Measurements from ENCODE around the gene RGS3. TPM values are rescaled to one million over a fixed set of nuclear protein-coding genes. Genes with fewer than 3 reads are reported as not detected.

RGS3 gene
- total RNA-seq, 4 donors from 2014 or later = 43.0 to 66.2 (median 55.6) TPM

DNA sequence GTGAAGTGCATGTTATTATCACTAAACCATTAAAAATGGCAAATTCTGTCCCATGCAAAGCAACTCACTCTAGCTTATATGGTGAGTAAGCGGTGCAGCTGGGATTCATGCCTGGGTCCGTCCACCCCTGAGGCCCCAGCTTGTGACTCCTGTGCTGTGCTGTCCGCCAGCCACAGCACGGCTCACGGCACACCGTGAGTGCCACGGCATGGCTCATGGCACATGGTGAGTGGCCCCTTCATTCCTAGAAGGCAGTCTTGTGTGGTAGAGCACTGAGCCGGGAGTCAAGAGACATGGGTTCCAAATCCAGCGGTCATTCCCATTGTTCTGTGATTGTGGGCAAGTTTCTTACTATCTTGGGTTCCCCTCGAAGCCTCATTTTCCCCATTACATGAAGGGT is 18.8 kb downstream of the RGS3 start:
- Histone ChIP-seq H3K36me3 (no peaks in the 10 kb centered on the region), H3K27ac (no peak overlapping the region), H3K4me1 (peaks cover 2 to 15% of the 10 kb centered on the region in 2 donors), H3K9me3 (no peaks in the 10 kb centered on the region), H3K27me3 (no peaks in the 10 kb centered on the region), H3K4me3 (replicated peaks in 1 of 3) (no peak overlapping the region)
- DNase-seq = no peak
- 95 to 98% methylated on average over 10 of the region's 10 CpGs for WGBS, 2 donors
- no peak for TF ChIP-seq POLR2A (IDR thresholded peaks at IDR 0.05)
- TF ChIP-seq, protein P1, sequence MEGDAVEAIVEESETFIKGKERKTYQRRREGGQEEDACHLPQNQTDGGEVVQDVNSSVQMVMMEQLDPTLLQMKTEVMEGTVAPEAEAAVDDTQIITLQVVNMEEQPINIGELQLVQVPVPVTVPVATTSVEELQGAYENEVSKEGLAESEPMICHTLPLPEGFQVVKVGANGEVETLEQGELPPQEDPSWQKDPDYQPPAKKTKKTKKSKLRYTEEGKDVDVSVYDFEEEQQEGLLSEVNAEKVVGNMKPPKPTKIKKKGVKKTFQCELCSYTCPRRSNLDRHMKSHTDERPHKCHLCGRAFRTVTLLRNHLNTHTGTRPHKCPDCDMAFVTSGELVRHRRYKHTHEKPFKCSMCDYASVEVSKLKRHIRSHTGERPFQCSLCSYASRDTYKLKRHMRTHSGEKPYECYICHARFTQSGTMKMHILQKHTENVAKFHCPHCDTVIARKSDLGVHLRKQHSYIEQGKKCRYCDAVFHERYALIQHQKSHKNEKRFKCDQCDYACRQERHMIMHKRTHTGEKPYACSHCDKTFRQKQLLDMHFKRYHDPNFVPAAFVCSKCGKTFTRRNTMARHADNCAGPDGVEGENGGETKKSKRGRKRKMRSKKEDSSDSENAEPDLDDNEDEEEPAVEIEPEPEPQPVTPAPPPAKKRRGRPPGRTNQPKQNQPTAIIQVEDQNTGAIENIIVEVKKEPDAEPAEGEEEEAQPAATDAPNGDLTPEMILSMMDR (IDR thresholded peaks at IDR 0.05) = no peak
- intact Hi-C loops (cut with DNase I) = no loop called here

DNA sequence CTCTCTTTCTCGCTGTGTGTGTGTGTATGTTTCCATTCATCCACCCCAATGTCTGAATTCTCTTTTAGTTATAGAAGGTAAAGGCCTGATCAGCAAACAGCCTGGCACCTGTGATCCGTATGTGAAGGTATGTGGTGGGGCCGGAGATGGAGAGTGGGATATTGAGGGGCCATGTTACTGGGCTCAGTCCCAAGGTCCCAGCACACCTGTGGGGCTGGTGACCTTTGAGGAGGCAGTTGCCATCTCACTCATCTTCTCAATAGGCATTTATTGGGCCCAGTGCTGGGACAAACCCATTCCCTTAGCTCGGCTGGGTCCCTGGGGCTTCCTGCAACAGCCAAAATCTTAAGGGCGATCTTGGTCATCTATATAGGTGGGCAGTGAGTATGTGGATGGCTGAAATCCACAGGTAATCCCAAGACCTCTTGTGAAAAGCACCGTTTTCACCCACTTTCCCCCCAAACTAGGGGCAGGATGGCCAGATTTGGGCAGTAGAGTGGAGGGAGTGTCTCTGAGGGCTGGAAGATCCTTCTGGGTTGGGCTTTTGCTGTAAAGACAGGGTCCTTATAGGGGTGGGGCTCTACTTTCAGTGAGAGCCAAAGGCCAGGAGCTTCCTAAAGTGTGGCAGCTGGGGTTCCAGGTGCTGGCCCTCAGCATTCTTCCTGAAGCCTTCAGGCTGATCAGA is 19.6 kb downstream of the RGS3 start:
- no peak overlapping the region for H3K4me3 ChIP-seq (replicated peaks in 1 of 3)
- H3K36me3 ChIP-seq = no peaks in the 10 kb centered on the region
- H3K27me3 ChIP-seq = no peaks in the 10 kb centered on the region
- WGBS, 2 donors = 93 to 100% methylated on average over 5 to 6 of the region's 6 CpGs
- intact Hi-C loops (cut with DNase I) = no loop called here
- TF ChIP-seq, protein P1 (IDR thresholded peaks at IDR 0.05) = no peak
- no peak for TF ChIP-seq POLR2A (IDR thresholded peaks at IDR 0.05)
- H3K4me1 ChIP-seq = peaks cover 2 to 15% of the 10 kb centered on the region in 2 donors
- peak overlapping the region in 2 of 3 donors; percentile 28 to 30 for H3K27ac ChIP-seq
- no peaks in the 10 kb centered on the region for H3K9me3 ChIP-seq
- no peak for DNase-seq

DNA sequence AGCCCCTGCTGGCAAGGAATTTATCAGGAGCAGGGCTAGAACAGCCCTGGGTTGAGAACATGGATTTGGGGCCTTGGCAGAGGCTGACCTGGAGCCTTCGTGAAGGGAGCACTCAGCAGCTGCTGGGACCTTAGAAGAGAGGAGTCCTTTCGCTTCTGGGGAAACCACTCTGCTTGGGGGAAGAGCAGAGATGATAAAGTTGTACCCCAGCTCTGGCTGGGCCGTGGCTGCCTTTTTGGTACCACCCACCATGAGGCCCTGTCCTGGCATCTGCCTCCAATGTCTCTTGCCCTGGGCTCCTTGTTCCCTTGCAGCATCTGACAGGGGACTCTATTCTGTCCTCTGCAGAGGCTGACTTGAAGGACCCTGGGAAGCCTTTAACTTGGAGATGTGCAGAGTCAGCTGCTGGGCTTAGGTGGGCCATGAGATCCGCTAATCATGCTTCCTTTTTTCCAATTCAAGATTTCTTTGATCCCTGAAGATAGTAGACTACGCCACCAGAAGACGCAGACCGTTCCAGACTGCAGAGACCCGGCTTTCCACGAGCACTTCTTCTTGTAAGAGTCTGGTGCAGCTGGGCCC is 20.2 kb downstream of the RGS3 start:
- DNase-seq = no peak
- TF ChIP-seq POLR2A (IDR thresholded peaks at IDR 0.05) = no peak
- TF ChIP-seq, protein P1 (IDR thresholded peaks at IDR 0.05) = no peak
- Histone ChIP-seq H3K9me3 (no peaks in the 10 kb centered on the region), H3K36me3 (no peaks in the 10 kb centered on the region), H3K4me1 (peaks cover 2 to 15% of the 10 kb centered on the region in 2 donors), H3K27ac (peak overlapping the region in 2 of 3 donors; percentile 28 to 30), H3K27me3 (no peaks in the 10 kb centered on the region), H3K4me3 (replicated peaks in 1 of 3) (no peak overlapping the region)
- intact Hi-C loops (cut with DNase I) = no loop called here
- 82 to 83% methylated on average over 9 of the region's 9 CpGs for WGBS, 2 donors

DNA sequence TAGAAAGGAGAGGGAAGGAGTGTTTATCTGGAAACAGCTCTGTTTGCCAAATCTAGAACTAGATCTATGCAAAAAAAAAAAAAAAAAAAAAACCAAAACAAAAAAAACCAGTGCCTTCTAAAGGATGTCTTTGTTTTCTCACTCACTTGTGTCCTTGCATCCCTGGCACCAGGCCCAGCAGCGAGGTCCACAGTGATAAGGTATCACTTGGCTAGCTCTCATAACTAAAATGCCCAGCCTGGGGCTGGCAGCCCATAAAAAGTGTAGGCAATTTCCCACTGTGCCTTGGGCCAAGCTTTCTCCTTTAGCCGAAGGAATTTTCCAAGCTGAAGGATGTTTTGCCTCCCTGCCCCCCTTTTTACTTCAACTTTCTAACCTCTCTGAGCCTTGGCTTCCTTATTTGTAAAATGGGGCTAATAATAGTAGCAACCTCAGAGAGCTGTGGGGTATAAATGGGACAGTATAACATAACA is 20.8 kb downstream of the RGS3 start:
- H3K27ac ChIP-seq = peak overlapping the region in 2 of 3 donors; percentile 14 to 28
- TF ChIP-seq POLR2A (IDR thresholded peaks at IDR 0.05) = no peak
- TF ChIP-seq, protein P1 (IDR thresholded peaks at IDR 0.05) = no peak
- WGBS, 2 donors = 35 to 44% methylated on average over 2 of the region's 2 CpGs

DNA sequence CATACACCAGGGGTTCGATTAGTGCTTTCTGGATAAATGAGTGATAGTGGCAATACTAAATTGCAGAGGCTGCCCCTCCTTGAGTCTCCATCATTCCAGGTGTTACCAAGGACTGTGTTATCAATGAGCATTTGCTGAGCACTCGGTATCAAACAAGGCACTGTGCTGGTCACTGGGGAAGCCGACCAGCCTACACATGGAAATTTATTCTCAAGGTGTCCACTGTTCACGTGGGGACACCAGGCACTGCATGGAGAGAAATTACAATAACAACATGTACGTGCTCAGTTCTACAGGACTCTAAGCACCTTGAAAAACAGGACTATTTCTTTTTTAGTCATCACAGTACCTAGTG is 22.2 kb downstream of the RGS3 start:
- no peak overlapping the region for H3K27ac ChIP-seq
- intact Hi-C loops (cut with DNase I) = no loop called here
- no peaks in the 10 kb centered on the region for H3K36me3 ChIP-seq
- no peaks in the 10 kb centered on the region for H3K27me3 ChIP-seq
- no peak for DNase-seq
- no peak overlapping the region for H3K4me3 ChIP-seq (replicated peaks in 1 of 3)
- H3K4me1 ChIP-seq = peaks cover 0 to 11% of the 10 kb centered on the region in 2 donors
- H3K9me3 ChIP-seq = no peaks in the 10 kb centered on the region
- WGBS, 2 donors = 86 to 94% methylated on average over 5 of the region's 5 CpGs
- TF ChIP-seq POLR2A (IDR thresholded peaks at IDR 0.05) = no peak
- TF ChIP-seq, protein P1 (IDR thresholded peaks at IDR 0.05) = no peak

More for the DNA sequence above, 20.8 kb downstream of the RGS3 start:
- Histone ChIP-seq H3K27me3 (no peaks in the 10 kb centered on the region), H3K4me3 (replicated peaks in 1 of 3) (no peak overlapping the region), H3K4me1 (peaks cover 1 to 12% of the 10 kb centered on the region in 2 donors), H3K36me3 (no peaks in the 10 kb centered on the region), H3K9me3 (no peaks in the 10 kb centered on the region)
- peak; percentile 36 to 46 for DNase-seq
- intact Hi-C loops (cut with DNase I) = no loop called here

All from thyroid gland (tissue), 4 donors.